ENCODE measurements around the gene TPM1.
A peak's percentile ranks its signal among the peaks of the same experiment; 100 is the strongest.

DNA sequence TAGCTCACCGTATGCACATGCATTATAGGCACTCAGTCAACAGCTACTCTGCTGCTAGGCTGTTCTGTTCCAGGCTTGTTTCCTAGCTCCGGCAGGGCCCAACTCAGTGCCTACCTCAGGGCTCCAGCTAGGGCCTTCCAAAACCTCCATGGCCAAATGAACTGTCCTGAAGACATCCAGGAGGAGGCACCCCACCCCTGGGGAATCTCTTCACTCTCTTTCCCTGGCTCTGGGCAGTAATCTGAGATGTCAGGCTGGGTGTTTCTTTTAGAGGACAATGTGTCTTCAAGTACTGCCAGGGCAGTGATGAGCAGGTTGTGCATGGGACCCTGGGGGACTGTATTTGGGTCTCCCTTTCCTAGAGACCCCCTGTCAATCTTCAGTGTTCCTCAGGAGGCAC is 38.3 kb upstream of the TPM1 start:
- TF ChIP-seq, protein P1, sequence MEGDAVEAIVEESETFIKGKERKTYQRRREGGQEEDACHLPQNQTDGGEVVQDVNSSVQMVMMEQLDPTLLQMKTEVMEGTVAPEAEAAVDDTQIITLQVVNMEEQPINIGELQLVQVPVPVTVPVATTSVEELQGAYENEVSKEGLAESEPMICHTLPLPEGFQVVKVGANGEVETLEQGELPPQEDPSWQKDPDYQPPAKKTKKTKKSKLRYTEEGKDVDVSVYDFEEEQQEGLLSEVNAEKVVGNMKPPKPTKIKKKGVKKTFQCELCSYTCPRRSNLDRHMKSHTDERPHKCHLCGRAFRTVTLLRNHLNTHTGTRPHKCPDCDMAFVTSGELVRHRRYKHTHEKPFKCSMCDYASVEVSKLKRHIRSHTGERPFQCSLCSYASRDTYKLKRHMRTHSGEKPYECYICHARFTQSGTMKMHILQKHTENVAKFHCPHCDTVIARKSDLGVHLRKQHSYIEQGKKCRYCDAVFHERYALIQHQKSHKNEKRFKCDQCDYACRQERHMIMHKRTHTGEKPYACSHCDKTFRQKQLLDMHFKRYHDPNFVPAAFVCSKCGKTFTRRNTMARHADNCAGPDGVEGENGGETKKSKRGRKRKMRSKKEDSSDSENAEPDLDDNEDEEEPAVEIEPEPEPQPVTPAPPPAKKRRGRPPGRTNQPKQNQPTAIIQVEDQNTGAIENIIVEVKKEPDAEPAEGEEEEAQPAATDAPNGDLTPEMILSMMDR (IDR thresholded peaks at IDR 0.05 in 2 of 3, conservative IDR thresholded peaks at IDR 0.05 in 1 of 3; ENCODE audit: borderline replicate concordance in 1 of 3, insufficient read depth in 1 of 3, low read depth in 2 of 3, low read length in 2 of 3), result no peak
- TF ChIP-seq EZH2phosphoT487 (IDR thresholded peaks at IDR 0.05; ENCODE audit: borderline replicate concordance) (no peak), JUND (IDR thresholded peaks at IDR 0.05) (no peak), POLR2A (IDR thresholded peaks at IDR 0.05; ENCODE audit: borderline replicate concordance, extremely low read depth, insufficient read depth, insufficient read length) (no peak), RAD21 (IDR thresholded peaks at IDR 0.05; ENCODE audit: low read depth) (peak; percentile 29; the same call in 1 of the 2 replicates), SIN3A (IDR thresholded peaks at IDR 0.05; ENCODE audit: low read depth) (no peak), SP1 (IDR thresholded peaks at IDR 0.05; ENCODE audit: low read depth) (no peak), CEBPB (IDR thresholded peaks at IDR 0.05; ENCODE audit: low read depth) (no peak), EZH2 (IDR thresholded peaks at IDR 0.05) (no peak), POLR2AphosphoS5 (IDR thresholded peaks at IDR 0.05; ENCODE audit: low read depth, low read length) (no peak), YY1 (IDR thresholded peaks at IDR 0.05; ENCODE audit: extremely low read depth, insufficient replicate concordance, low read depth, low read length) (no peak), FOSL1 (IDR thresholded peaks at IDR 0.05; ENCODE audit: low read depth) (no peak), ZNF274 (IDR thresholded peaks at IDR 0.05; ENCODE audit: low read depth, low read length) (no peak)
- TF ChIP-seq, protein P2, sequence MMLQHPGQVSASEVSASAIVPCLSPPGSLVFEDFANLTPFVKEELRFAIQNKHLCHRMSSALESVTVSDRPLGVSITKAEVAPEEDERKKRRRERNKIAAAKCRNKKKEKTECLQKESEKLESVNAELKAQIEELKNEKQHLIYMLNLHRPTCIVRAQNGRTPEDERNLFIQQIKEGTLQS (IDR thresholded peaks at IDR 0.05), result no peak

All from HCT116 (cell line).